Caco-2 (cell line): ENCODE measurements around the gene VASH1. TPM values are rescaled to one million over a fixed set of nuclear protein-coding genes. Genes with fewer than 3 reads are reported as not detected.

ENCODE experiments used
- BruUV-seq: library from RNA; stranded (reverse); fragments of 400-500 nt; replicated peaks from 2 replicates; lab custom pipeline; 2021; lab: Mats Ljungman, UMichigan
- CTCF ChIA-PET: fragments of 300-600 bp; sonication (Branson Sonifier 250); formaldehyde crosslinking; loops from one replicate; lab custom pipeline; 2022; ENCODE audit warnings: antibody characterized with exemption; lab: Charles Lee
- POLR2A ChIA-PET: fragments of 300-600 bp; sonication (Branson Sonifier 250); formaldehyde crosslinking; loops from one replicate; lab custom pipeline; 2022; ENCODE audit warnings: antibody characterized with exemption; lab: Charles Lee
- DNase-seq, 2 experiments: peaks; one replicate each; pipeline versions ENCODE4 v3.0.0 to v3.0.0-alpha.2; 2020 to 2022
- H3K27me3 ChIP-seq: replicated peaks from 2 replicates; pipeline ENCODE4 v1.6.0; 2011; ENCODE audit warnings: low read length; ENCODE audit not compliant: control insufficient read depth, insufficient read depth
- H3K36me3 ChIP-seq: 2 replicates; pipeline ENCODE4 v1.5.1; 2011; ENCODE audit warnings: low read length; ENCODE audit not compliant: control insufficient read depth, insufficient read depth
- H3K4me1 ChIP-seq: fragments of 250-450 bp; sonication (Bioruptor Pico); 2 replicates; pipeline ENCODE4 v1.5.1; 2020; ENCODE audit warnings: mild to moderate bottlenecking
- H3K4me3 ChIP-seq: 2 replicates; pipeline ENCODE4 v1.5.1; 2011; ENCODE audit warnings: low read depth, mild to moderate bottlenecking, control low read depth, low read length
- H3K9me3 ChIP-seq: fragments of 250-450 bp; sonication (Bioruptor Pico); 2 replicates; pipeline ENCODE4 v1.5.1; 2020; ENCODE audit warnings: mild to moderate bottlenecking, moderate library complexity
- H3K27ac Mint-ChIP-seq: one replicate; pipeline ENCODE4 v1.8.0; 2022; ENCODE audit warnings: mixed read lengths; ENCODE audit not compliant: unreplicated experiment
- H3K27me3 Mint-ChIP-seq: one replicate; pipeline ENCODE4 v1.8.0; 2022; ENCODE audit warnings: mixed read lengths; ENCODE audit not compliant: insufficient read depth, unreplicated experiment
- H3K36me3 Mint-ChIP-seq: one replicate; pipeline ENCODE4 v1.8.0; 2022; ENCODE audit warnings: mild to moderate bottlenecking, mixed read lengths; ENCODE audit not compliant: insufficient read depth, unreplicated experiment
- H3K4me1 Mint-ChIP-seq: one replicate; pipeline ENCODE4 v1.8.0; 2022; ENCODE audit warnings: low read depth, mixed read lengths; ENCODE audit not compliant: unreplicated experiment
- H3K4me3 Mint-ChIP-seq: one replicate; pipeline ENCODE4 v1.8.0; 2022; ENCODE audit warnings: mild to moderate bottlenecking, moderate library complexity, mixed read lengths; ENCODE audit not compliant: unreplicated experiment
- H3K9me3 Mint-ChIP-seq: one replicate; pipeline ENCODE4 v1.8.0; 2022; ENCODE audit warnings: mixed read lengths; ENCODE audit not compliant: unreplicated experiment
- CTCF ChIP-seq, 2 experiments: fragments of 200-600 bp in 1 of 2; IDR thresholded peaks; 1 replicate in 1 of 2; 2 replicates in 1 of 2; pipeline versions ENCODE4 v1.5.1 to v1.8.0; 2011 to 2022; ENCODE audit warnings: antibody characterized with exemption in 1 of 2, control low read depth in 1 of 2, inconsistent platforms in 1 of 2, low read depth in 1 of 2, low read length in 1 of 2, mild to moderate bottlenecking in 1 of 2, moderate library complexity in 1 of 2; ENCODE audit not compliant: insufficient read depth in 1 of 2, severe bottlenecking in 1 of 2, unreplicated experiment in 1 of 2
- intact Hi-C: fragments of 100-400 bp; cut with micrococcal nuclease; formaldehyde crosslinking; loops from one replicate; pipeline ENCODE4 v1.10.0; 2022; ENCODE audit not compliant: unreplicated experiment
- total RNA-seq: library from RNA; stranded (reverse); gene quantifications from 2 replicates; pipeline ENCODE4 v1.2.3, GENCODE V29; 2022

Gene VASH1
- total RNA-seq, 1 experiment from 2014 or later = 0.18 TPM

GRCh38 chr14:76793324-76793723 lies 32.1 kb downstream of the VASH1 start:
- intact Hi-C loops = no loop called here
- no peak overlapping the region for H3K27ac Mint-ChIP-seq
- ChIA-PET CTCF (no interaction called here), POLR2A (no interaction called here)
- Histone ChIP-seq H3K27me3 (no peaks in the 10 kb centered on the region), H3K9me3 (no peaks in the 10 kb centered on the region), H3K4me3 (no peak overlapping the region), H3K4me1 (no peaks in the 10 kb centered on the region), H3K36me3 (no peaks in the 10 kb centered on the region)
- no TSS peak for BruUV-seq
- H3K4me3 Mint-ChIP-seq = no peak overlapping the region
- no peak for DNase-seq
- no peaks in the 10 kb centered on the region for H3K9me3 Mint-ChIP-seq
- H3K27me3 Mint-ChIP-seq = no peaks in the 10 kb centered on the region
- H3K4me1 Mint-ChIP-seq = no peaks in the 10 kb centered on the region
- no peak for TF ChIP-seq CTCF (IDR thresholded peaks at IDR 0.05; ENCODE audit: insufficient read depth in 1 of 2, low read depth in 1 of 2, low read length in 1 of 2, severe bottlenecking in 1 of 2, unreplicated experiment in 1 of 2)
- H3K36me3 Mint-ChIP-seq = no peaks in the 10 kb centered on the region

- ChIA-PET CTCF (no interaction called here), POLR2A (no interaction called here)
- Histone ChIP-seq H3K4me3 (no peak overlapping the region), H3K36me3 (no peaks in the 10 kb centered on the region), H3K27me3 (no peaks in the 10 kb centered on the region), H3K9me3 (no peaks in the 10 kb centered on the region), H3K4me1 (no peaks in the 10 kb centered on the region)
- BruUV-seq = no TSS peak
- TF ChIP-seq CTCF (IDR thresholded peaks at IDR 0.05; ENCODE audit: insufficient read depth in 1 of 2, low read depth in 1 of 2, low read length in 1 of 2, severe bottlenecking in 1 of 2, unreplicated experiment in 1 of 2) = no peak
- intact Hi-C loops = no loop called here
- H3K27me3 Mint-ChIP-seq = no peaks in the 10 kb centered on the region
- DNase-seq = no peak
- no peak overlapping the region for H3K4me3 Mint-ChIP-seq
- no peaks in the 10 kb centered on the region for H3K9me3 Mint-ChIP-seq
- no peaks in the 10 kb centered on the region for H3K4me1 Mint-ChIP-seq
- H3K36me3 Mint-ChIP-seq = peaks cover 3% of the 10 kb centered on the region
- H3K27ac Mint-ChIP-seq = no peak overlapping the region
Observed at GRCh38 chr14:76793956-76794355, 32.7 kb downstream of the VASH1 start.

- BruUV-seq = no TSS peak
- Histone ChIP-seq H3K4me3 (no peak overlapping the region), H3K36me3 (peaks cover 6% of the 10 kb centered on the region), H3K27me3 (no peaks in the 10 kb centered on the region), H3K9me3 (no peaks in the 10 kb centered on the region), H3K4me1 (no peaks in the 10 kb centered on the region; the same call in 1 of the 2 replicates)
- ChIA-PET CTCF (interaction anchor here (2.2 kb wide), 1 partner anchor 22 kb away, joined by 10 read pairs; no protein-coding TSS in a partner anchor), POLR2A (no interaction called here)
- Mint-ChIP-seq H3K9me3 (no peaks in the 10 kb centered on the region), H3K4me3 (no peak overlapping the region), H3K27me3 (no peaks in the 10 kb centered on the region), H3K27ac (no peak overlapping the region), H3K4me1 (peaks cover 8% of the 10 kb centered on the region), H3K36me3 (peaks cover 20% of the 10 kb centered on the region)
- no peak for DNase-seq
- TF ChIP-seq CTCF (IDR thresholded peaks at IDR 0.05; ENCODE audit: insufficient read depth in 1 of 2, low read depth in 1 of 2, low read length in 1 of 2, severe bottlenecking in 1 of 2, unreplicated experiment in 1 of 2) = no peak
- intact Hi-C loops = no loop called here
Observed at GRCh38 chr14:76806446-76806845, 45.2 kb downstream of the VASH1 start.
